ENCODE results near the gene CCDC92.

DNA sequence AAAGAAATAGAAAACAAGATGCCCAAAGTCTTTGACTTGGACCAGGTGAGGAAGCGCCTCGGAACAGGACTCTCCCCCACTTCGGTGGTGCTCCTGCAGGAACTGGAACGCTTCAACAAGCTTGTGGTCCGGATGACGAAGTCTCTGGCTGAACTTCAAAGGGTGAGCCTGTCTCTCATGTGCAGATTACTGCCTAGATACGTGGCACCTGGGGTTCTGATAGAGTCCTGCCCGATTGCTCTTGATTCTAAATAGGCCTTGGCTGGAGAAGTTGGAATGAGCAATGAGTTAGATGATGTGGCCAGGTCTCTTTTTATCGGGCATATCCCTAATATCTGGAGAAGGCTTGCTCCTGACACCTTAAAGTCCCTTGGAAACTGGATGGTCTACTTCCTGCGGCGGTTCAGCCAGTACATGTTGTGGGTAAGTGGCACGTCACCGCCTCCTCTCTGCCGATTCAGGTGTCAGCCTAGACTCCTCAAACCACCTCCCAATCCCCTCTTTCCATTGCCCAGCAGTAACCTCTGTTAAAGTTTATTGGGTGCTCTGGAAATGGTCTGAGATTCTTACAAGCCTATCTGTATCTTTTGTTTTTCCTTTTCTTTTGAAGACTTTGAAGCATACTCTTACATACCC lies 40.8 kb downstream of the CCDC92 start:
- TF ChIP-seq, protein P1, sequence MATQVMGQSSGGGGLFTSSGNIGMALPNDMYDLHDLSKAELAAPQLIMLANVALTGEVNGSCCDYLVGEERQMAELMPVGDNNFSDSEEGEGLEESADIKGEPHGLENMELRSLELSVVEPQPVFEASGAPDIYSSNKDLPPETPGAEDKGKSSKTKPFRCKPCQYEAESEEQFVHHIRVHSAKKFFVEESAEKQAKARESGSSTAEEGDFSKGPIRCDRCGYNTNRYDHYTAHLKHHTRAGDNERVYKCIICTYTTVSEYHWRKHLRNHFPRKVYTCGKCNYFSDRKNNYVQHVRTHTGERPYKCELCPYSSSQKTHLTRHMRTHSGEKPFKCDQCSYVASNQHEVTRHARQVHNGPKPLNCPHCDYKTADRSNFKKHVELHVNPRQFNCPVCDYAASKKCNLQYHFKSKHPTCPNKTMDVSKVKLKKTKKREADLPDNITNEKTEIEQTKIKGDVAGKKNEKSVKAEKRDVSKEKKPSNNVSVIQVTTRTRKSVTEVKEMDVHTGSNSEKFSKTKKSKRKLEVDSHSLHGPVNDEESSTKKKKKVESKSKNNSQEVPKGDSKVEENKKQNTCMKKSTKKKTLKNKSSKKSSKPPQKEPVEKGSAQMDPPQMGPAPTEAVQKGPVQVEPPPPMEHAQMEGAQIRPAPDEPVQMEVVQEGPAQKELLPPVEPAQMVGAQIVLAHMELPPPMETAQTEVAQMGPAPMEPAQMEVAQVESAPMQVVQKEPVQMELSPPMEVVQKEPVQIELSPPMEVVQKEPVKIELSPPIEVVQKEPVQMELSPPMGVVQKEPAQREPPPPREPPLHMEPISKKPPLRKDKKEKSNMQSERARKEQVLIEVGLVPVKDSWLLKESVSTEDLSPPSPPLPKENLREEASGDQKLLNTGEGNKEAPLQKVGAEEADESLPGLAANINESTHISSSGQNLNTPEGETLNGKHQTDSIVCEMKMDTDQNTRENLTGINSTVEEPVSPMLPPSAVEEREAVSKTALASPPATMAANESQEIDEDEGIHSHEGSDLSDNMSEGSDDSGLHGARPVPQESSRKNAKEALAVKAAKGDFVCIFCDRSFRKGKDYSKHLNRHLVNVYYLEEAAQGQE (IDR thresholded peaks at IDR 0.05; ENCODE audit: low read depth, low read length): no peak
- TF ChIP-seq, protein P2, sequence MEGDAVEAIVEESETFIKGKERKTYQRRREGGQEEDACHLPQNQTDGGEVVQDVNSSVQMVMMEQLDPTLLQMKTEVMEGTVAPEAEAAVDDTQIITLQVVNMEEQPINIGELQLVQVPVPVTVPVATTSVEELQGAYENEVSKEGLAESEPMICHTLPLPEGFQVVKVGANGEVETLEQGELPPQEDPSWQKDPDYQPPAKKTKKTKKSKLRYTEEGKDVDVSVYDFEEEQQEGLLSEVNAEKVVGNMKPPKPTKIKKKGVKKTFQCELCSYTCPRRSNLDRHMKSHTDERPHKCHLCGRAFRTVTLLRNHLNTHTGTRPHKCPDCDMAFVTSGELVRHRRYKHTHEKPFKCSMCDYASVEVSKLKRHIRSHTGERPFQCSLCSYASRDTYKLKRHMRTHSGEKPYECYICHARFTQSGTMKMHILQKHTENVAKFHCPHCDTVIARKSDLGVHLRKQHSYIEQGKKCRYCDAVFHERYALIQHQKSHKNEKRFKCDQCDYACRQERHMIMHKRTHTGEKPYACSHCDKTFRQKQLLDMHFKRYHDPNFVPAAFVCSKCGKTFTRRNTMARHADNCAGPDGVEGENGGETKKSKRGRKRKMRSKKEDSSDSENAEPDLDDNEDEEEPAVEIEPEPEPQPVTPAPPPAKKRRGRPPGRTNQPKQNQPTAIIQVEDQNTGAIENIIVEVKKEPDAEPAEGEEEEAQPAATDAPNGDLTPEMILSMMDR (IDR thresholded peaks at IDR 0.05): no peak
- TF ChIP-seq RXRA (IDR thresholded peaks at IDR 0.05; ENCODE audit: borderline replicate concordance, low read depth): no peak
- TF ChIP-seq, protein P3, sequence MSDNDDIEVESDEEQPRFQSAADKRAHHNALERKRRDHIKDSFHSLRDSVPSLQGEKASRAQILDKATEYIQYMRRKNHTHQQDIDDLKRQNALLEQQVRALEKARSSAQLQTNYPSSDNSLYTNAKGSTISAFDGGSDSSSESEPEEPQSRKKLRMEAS (IDR thresholded peaks at IDR 0.05; ENCODE audit: low read depth): no peak
- no peak for TF ChIP-seq JUND (IDR thresholded peaks at IDR 0.05)
- no peak for TF ChIP-seq EZH2phosphoT487 (IDR thresholded peaks at IDR 0.05; ENCODE audit: borderline replicate concordance, low read depth)
- no peak for TF ChIP-seq RFX5 (IDR thresholded peaks at IDR 0.05; ENCODE audit: low read length)
- TF ChIP-seq, protein P4, sequence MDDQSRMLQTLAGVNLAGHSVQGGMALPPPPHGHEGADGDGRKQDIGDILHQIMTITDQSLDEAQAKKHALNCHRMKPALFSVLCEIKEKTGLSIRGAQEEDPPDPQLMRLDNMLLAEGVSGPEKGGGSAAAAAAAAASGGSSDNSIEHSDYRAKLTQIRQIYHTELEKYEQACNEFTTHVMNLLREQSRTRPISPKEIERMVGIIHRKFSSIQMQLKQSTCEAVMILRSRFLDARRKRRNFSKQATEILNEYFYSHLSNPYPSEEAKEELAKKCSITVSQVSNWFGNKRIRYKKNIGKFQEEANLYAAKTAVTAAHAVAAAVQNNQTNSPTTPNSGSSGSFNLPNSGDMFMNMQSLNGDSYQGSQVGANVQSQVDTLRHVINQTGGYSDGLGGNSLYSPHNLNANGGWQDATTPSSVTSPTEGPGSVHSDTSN (IDR thresholded peaks at IDR 0.05): no peak
- no peak for TF ChIP-seq RAD21 (IDR thresholded peaks at IDR 0.05; ENCODE audit: low read length)

Data from SK-N-SH (cell line).